Measurements from ENCODE around the gene USH2A.

Gene USH2A

GRCh38 chr1:216422821-216423520, at the start of gene USH2A:
Gene USH2A, minus strand, starts transcription at chr1:216423448. Its CDS starts 1,112 bp downstream, at chr1:216422336.
- DNase-seq (ENCODE audit: low read depth) = no peak
- no peak within 1 kb of the TSS for H3K4me3 ChIP-seq (ENCODE audit: low read length)
- TF ChIP-seq CTCF (conservative IDR thresholded peaks at IDR 0.05; ENCODE audit: low read length) = no peak

- DNase-seq (ENCODE audit: low read depth) = no peak
- H3K4me3 ChIP-seq (ENCODE audit: low read length) = no peak overlapping the region
- TF ChIP-seq CTCF (conservative IDR thresholded peaks at IDR 0.05; ENCODE audit: low read length) = no peak
Measured at GRCh38 chr1:216466162-216466801, 43.0 kb upstream of the USH2A start.

GRCh38 chr1:216464489-216464888, 41.2 kb upstream of the USH2A start:
- TF ChIP-seq CTCF (conservative IDR thresholded peaks at IDR 0.05; ENCODE audit: low read length) = no peak
- peak; percentile 75 for DNase-seq (ENCODE audit: low read depth)
- no peak overlapping the region for H3K4me3 ChIP-seq (ENCODE audit: low read length)

- no peak for TF ChIP-seq CTCF (conservative IDR thresholded peaks at IDR 0.05; ENCODE audit: low read length)
- no peak overlapping the region for H3K4me3 ChIP-seq (ENCODE audit: low read length)
- peak; percentile 5 for DNase-seq (ENCODE audit: low read depth)
Measured at GRCh38 chr1:216462066-216462775, 39.0 kb upstream of the USH2A start.

- DNase-seq (ENCODE audit: low read depth) = no peak
- no peak overlapping the region for H3K4me3 ChIP-seq (ENCODE audit: low read length)
- TF ChIP-seq CTCF (conservative IDR thresholded peaks at IDR 0.05; ENCODE audit: low read length) = no peak
Measured at GRCh38 chr1:216461466-216461865, 38.2 kb upstream of the USH2A start.

- no peak for DNase-seq (ENCODE audit: low read depth)
- TF ChIP-seq CTCF (conservative IDR thresholded peaks at IDR 0.05; ENCODE audit: low read length) = no peak
- no peak overlapping the region for H3K4me3 ChIP-seq (ENCODE audit: low read length)
Measured at GRCh38 chr1:216459651-216460207, 36.5 kb upstream of the USH2A start.
